Neuron (in vitro differentiated cells): Measurements from ENCODE around the gene FOXL2NB.

Source experiments
- H2AFZ ChIP-seq: one replicate; pipeline ENCODE4 v1.6.1; 2013; ENCODE audit warnings: low read depth, mild to moderate bottlenecking, inconsistent platforms, low read length, moderate library complexity
- H3K27me3 ChIP-seq: one replicate; pipeline ENCODE4 v1.6.1; 2013; ENCODE audit warnings: low read length; ENCODE audit not compliant: insufficient read depth
- H3K36me3 ChIP-seq: one replicate; pipeline ENCODE4 v1.6.1; 2013; ENCODE audit warnings: low read length; ENCODE audit not compliant: insufficient read depth
- H3K4me1 ChIP-seq: one replicate; pipeline ENCODE4 v1.6.1; 2013; ENCODE audit warnings: low read length; ENCODE audit not compliant: insufficient read depth
- H3K4me3 ChIP-seq: 2 replicates; pipeline ENCODE4 v1.5.1; 2013; ENCODE audit warnings: mild to moderate bottlenecking, low read length, moderate library complexity
- H3K9me3 ChIP-seq: one replicate; pipeline ENCODE4 v1.6.1; 2013; ENCODE audit warnings: low read length

Gene FOXL2NB

GRCh38 chr3:138964923-138965322 lies 17.9 kb downstream of the FOXL2NB start:
- Histone ChIP-seq H3K27me3 (no peaks in the 10 kb centered on the region), H3K4me3 (no peak overlapping the region), H3K4me1 (no peaks in the 10 kb centered on the region), H3K9me3 (no peaks in the 10 kb centered on the region), H3K36me3 (no peaks in the 10 kb centered on the region), H2AFZ (no peak overlapping the region)

- no peak overlapping the region for H2AFZ ChIP-seq
- no peaks in the 10 kb centered on the region for H3K4me1 ChIP-seq
- H3K27me3 ChIP-seq = no peaks in the 10 kb centered on the region
- no peak overlapping the region for H3K4me3 ChIP-seq
- no peaks in the 10 kb centered on the region for H3K36me3 ChIP-seq
- no peaks in the 10 kb centered on the region for H3K9me3 ChIP-seq
Measured at GRCh38 chr3:138971766-138972320, 24.8 kb downstream of the FOXL2NB start.

GRCh38 chr3:138972941-138973340 lies 25.9 kb downstream of the FOXL2NB start:
- no peak overlapping the region for H3K4me3 ChIP-seq
- H3K9me3 ChIP-seq = no peaks in the 10 kb centered on the region
- no peaks in the 10 kb centered on the region for H3K4me1 ChIP-seq
- no peaks in the 10 kb centered on the region for H3K36me3 ChIP-seq
- H3K27me3 ChIP-seq = no peaks in the 10 kb centered on the region
- no peak overlapping the region for H2AFZ ChIP-seq

GRCh38 chr3:138974462-138974861 lies 27.4 kb downstream of the FOXL2NB start:
- H3K9me3 ChIP-seq = no peaks in the 10 kb centered on the region
- no peaks in the 10 kb centered on the region for H3K36me3 ChIP-seq
- H3K4me1 ChIP-seq = no peaks in the 10 kb centered on the region
- no peak overlapping the region for H2AFZ ChIP-seq
- H3K4me3 ChIP-seq = no peak overlapping the region
- no peaks in the 10 kb centered on the region for H3K27me3 ChIP-seq

- Histone ChIP-seq H3K27me3 (no peaks in the 10 kb centered on the region), H3K4me3 (no peak overlapping the region), H3K36me3 (no peaks in the 10 kb centered on the region), H2AFZ (no peak overlapping the region), H3K4me1 (no peaks in the 10 kb centered on the region), H3K9me3 (no peaks in the 10 kb centered on the region)
Measured at GRCh38 chr3:138975351-138975750, 28.3 kb downstream of the FOXL2NB start.

GRCh38 chr3:138976047-138976446 lies 29.0 kb downstream of the FOXL2NB start:
- Histone ChIP-seq H3K27me3 (no peaks in the 10 kb centered on the region), H3K4me1 (no peaks in the 10 kb centered on the region), H2AFZ (no peak overlapping the region), H3K4me3 (no peak overlapping the region), H3K9me3 (no peaks in the 10 kb centered on the region), H3K36me3 (no peaks in the 10 kb centered on the region)

- Histone ChIP-seq H3K4me1 (no peaks in the 10 kb centered on the region), H3K4me3 (no peak overlapping the region), H3K27me3 (no peaks in the 10 kb centered on the region), H3K36me3 (no peaks in the 10 kb centered on the region), H2AFZ (no peak overlapping the region), H3K9me3 (no peaks in the 10 kb centered on the region)
Measured at GRCh38 chr3:138984816-138985215, 37.8 kb downstream of the FOXL2NB start.

GRCh38 chr3:138985932-138986331 lies 38.9 kb downstream of the FOXL2NB start:
- no peaks in the 10 kb centered on the region for H3K9me3 ChIP-seq
- H3K4me3 ChIP-seq = no peak overlapping the region
- no peaks in the 10 kb centered on the region for H3K36me3 ChIP-seq
- H3K4me1 ChIP-seq = no peaks in the 10 kb centered on the region
- H2AFZ ChIP-seq = no peak overlapping the region
- H3K27me3 ChIP-seq = no peaks in the 10 kb centered on the region

GRCh38 chr3:138987181-138987580 lies 40.2 kb downstream of the FOXL2NB start:
- no peaks in the 10 kb centered on the region for H3K27me3 ChIP-seq
- no peaks in the 10 kb centered on the region for H3K4me1 ChIP-seq
- no peaks in the 10 kb centered on the region for H3K9me3 ChIP-seq
- H3K36me3 ChIP-seq = no peaks in the 10 kb centered on the region
- H2AFZ ChIP-seq = no peak overlapping the region
- no peak overlapping the region for H3K4me3 ChIP-seq

- Histone ChIP-seq H3K9me3 (no peaks in the 10 kb centered on the region), H3K4me3 (no peak overlapping the region), H2AFZ (no peak overlapping the region), H3K27me3 (no peaks in the 10 kb centered on the region), H3K36me3 (no peaks in the 10 kb centered on the region), H3K4me1 (no peaks in the 10 kb centered on the region)
Measured at GRCh38 chr3:138995706-138996105, 48.7 kb downstream of the FOXL2NB start.
